ENCODE data around the gene TAF11.
A peak's percentile ranks its signal among the peaks of the same experiment; 100 is the strongest.
"Not testable (repeated sequence)": the region's sequence is repeated elsewhere in the genome, so short reads cannot be mapped to it uniquely, and the experiment has no call there.

Gene TAF11, protein sequence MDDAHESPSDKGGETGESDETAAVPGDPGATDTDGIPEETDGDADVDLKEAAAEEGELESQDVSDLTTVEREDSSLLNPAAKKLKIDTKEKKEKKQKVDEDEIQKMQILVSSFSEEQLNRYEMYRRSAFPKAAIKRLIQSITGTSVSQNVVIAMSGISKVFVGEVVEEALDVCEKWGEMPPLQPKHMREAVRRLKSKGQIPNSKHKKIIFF

DNA sequence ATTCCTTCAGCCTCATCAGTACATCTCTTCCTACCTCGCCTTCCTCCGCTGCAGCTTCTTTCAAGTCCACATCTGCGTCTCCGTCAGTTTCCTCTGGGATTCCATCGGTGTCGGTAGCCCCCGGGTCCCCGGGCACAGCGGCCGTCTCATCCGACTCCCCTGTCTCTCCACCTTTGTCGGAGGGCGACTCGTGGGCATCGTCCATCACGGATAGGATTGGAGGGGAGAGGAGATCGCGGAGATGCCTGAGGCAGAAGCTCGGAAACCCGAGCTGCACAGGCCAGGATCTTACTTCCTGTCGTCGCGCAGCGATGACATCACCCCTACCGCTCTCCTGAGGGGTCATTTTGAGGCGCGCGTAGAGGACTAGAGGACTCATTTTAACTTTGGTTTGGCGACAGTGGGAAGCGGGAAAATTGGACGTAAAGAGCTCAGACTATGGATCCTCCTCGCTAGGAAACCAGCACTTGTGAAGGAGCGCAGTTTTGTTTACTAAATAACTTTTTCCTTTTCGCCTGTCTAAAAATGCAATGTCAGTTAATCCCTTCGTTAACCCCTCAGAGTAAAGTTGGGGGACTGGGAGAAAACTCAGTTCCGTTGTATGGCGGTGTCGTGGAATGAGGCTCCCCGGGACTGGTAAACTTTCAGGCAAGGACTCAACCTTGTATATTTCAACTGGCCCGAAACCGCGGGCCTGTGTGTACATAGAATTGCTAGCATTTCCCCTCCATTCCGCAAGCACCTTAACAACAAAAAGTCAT, at the start of gene TAF11:
Gene TAF11, minus strand, starts transcription at position 290 of the 761 bp plus-strand sequence. Its CDS starts 85 bp downstream, at position 205.
- peak; percentile 81 to 86 for DNase-seq (ENCODE audit: low read depth in 2 of 2, low spot score in 1 of 2)

- no peak for DNase-seq (ENCODE audit: low read depth in 2 of 2, low spot score in 1 of 2)
Measured at GRCh38 chr6:34934516-34934915, 46.7 kb upstream of the TAF11 start.

- DNase-seq (ENCODE audit: low read depth in 2 of 2, low spot score in 1 of 2), result not testable (repeated sequence)
Measured at GRCh38 chr6:34932202-34932601, 44.4 kb upstream of the TAF11 start.

GRCh38 chr6:34930221-34930620, 42.4 kb upstream of the TAF11 start:
- DNase-seq (ENCODE audit: low read depth in 2 of 2, low spot score in 1 of 2), result no peak

GRCh38 chr6:34929241-34929978, 41.6 kb upstream of the TAF11 start:
- DNase-seq (ENCODE audit: low read depth in 2 of 2, low spot score in 1 of 2), result no peak

- DNase-seq (ENCODE audit: low read depth in 2 of 2, low spot score in 1 of 2), result no peak
Measured at GRCh38 chr6:34928695-34929094, 40.9 kb upstream of the TAF11 start.

DNA sequence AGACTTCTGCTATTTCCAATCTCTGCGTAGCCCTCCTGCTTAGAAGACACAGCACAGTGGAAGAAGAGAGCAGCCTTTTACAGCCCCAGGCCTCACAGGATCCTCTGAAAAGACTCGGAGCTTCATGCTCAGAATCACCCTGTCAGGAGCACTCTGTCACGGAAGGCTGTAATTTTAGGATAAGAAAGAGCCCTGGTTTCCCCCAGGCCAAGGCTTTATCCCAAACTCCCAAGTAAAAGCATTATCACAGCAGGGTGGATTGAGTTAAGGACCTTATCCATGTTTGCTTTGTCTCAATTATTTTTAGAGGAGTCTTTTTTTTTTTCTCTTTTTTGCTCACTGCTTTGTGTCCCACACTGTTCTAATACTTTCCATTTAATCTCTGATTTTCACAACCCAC, 40.4 kb upstream of the TAF11 start:
- no peak for DNase-seq (ENCODE audit: low read depth in 2 of 2, low spot score in 1 of 2)

- no peak for DNase-seq (ENCODE audit: low read depth in 2 of 2, low spot score in 1 of 2)
Measured at GRCh38 chr6:34926655-34927054, 38.8 kb upstream of the TAF11 start.

DNA sequence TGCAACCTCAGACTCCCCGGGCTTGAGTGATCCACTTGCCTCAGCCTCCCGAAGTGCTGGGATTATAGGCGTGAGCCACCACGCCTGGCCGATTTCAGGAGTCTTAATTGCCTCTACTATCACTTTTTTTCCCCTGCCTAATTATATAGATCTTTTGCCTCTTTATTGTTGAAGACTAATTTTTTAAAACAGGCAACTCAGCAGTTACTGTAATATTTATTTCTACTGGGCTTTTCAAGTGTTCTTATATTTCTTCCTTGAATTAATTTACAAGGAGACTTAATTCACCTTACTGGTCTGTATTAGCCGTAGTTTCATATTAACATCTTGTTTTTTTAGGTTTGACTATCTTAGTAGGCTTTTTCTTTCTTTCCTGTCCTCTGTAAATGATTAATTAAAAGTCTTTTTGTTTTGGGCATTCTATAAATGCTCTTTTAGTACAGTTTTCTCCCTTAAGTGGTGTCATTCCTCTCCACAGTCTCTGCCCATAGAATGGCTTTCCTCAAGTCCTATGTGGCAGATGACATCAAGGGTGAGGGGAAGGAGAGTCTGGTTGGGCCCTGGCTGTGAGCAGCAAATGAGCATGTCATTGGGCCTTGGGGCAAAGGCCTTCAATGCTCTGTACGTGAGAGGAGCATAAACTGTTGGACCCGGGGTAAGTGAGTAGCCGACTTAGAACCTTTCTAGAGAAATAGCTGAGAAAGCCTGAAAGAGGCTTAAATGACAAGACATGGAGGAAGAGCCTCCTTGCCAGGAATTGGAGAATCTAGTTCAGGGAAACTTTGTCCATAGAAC, 37.2 kb upstream of the TAF11 start:
- no peak for DNase-seq (ENCODE audit: low read depth in 2 of 2, low spot score in 1 of 2)

- DNase-seq (ENCODE audit: low read depth in 2 of 2, low spot score in 1 of 2), result no peak
Measured at GRCh38 chr6:34922177-34922663, 34.4 kb upstream of the TAF11 start.

DNA sequence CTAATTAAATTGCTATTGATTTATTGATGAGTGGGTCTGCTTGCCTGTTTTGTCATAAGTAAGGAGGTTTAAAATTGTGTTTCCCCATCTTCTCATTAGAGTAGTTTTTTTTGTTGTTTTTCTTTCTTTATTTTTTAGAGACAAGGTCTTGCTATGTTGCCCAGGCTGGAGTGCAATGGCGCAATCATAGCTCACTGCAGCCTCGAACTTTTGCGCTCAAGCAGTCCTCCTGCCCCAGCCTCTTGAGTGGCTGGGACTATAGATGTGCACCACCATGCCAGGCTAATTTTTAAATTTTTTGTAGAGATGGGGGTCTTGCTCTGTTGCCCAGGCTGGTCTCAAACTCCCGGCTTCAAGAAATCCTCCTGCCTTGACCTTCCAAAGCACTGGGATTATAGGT, 32.3 kb upstream of the TAF11 start:
- DNase-seq (ENCODE audit: low read depth in 2 of 2, low spot score in 1 of 2), result no peak

GRCh38 chr6:34919651-34920050, 31.8 kb upstream of the TAF11 start:
- DNase-seq (ENCODE audit: low read depth in 2 of 2, low spot score in 1 of 2), result no peak

DNA sequence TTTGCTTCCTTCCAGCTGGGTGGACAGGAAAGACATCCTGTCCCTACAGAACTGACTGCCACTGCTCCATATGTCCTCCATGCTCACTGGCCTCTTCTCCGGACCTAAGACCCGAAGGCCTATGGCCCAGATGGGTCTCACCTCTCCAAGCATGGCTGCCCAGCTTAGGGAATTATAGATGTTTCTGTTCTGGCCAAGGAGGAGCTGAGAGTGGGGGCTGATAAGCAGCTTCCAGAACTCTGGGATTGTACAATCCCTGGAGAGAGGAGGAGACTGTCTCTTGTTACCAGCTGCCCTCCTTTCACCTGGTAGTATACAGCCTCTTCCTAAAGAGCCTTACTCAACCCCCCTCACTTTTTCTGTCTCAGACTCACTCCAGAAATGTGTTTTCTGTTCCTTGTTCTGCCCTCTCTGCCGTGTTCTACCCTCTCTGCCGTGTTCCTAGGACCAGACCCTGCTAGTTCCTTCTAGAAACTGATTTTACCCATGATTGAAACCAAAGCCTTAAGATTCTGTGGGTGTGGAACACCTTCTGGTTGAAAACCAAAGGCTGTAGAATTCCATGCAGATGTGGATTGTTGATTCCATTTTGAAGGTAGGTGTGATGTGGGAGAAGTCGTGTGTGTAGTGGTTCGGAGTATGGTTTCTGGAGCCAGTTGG, 29.9 kb upstream of the TAF11 start:
- DNase-seq (ENCODE audit: low read depth in 2 of 2, low spot score in 1 of 2), result no peak

DNA sequence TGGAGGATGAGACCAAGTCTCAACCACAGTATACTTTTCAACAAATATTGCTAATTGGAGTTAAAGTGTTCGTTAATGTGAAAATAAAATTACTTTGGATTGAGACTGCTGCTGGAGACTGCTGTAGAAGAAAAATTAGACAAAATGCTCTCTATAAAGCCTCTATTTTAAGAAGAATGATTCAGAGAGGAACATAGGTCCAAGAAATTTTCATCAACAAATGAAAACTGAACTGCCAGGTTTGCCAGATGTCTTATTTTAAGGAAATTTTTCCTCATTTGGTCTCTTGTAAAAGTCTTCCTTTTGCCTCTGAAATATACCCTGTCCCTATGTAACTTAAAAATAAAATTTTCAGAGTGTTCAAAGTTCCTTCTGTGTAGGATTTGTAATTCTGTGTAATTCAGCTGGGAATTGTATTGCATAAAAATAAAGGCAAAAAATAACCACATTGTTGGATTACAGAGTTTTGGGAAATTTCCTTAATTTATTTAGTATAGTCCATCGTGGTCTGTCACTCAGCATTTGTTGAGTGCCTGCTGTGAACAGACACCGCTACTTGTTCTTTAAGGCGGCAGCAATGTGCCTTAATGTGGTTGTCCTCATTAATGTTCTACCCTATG, 28.6 kb upstream of the TAF11 start:
- no peak for DNase-seq (ENCODE audit: low read depth in 2 of 2, low spot score in 1 of 2)

DNA sequence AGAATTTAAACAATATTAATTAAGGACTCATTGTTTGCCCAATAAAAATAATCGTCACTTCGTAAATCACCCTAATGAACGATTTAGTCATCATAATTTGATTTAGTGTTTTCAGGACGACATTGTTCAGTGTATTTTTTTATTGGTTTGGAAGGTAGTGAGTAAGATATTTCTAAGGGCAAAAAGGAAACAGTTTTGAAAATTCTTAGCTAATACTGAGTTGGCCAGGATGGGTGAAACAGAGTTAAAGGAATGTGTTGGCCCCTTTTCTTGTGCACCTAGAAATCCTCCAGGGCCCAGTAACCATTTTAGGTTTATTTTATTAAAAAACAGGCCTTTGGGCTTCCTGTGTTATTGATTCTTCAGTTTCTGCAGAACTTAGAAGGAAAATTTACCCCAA, 26.5 kb upstream of the TAF11 start:
- no peak for DNase-seq (ENCODE audit: low read depth in 2 of 2, low spot score in 1 of 2)

- no peak for DNase-seq (ENCODE audit: low read depth in 2 of 2, low spot score in 1 of 2)
Measured at GRCh38 chr6:34912715-34913464, 25.0 kb upstream of the TAF11 start.

GRCh38 chr6:34911822-34912221, 24.0 kb upstream of the TAF11 start:
- DNase-seq (ENCODE audit: low read depth in 2 of 2, low spot score in 1 of 2), result no peak

DNA sequence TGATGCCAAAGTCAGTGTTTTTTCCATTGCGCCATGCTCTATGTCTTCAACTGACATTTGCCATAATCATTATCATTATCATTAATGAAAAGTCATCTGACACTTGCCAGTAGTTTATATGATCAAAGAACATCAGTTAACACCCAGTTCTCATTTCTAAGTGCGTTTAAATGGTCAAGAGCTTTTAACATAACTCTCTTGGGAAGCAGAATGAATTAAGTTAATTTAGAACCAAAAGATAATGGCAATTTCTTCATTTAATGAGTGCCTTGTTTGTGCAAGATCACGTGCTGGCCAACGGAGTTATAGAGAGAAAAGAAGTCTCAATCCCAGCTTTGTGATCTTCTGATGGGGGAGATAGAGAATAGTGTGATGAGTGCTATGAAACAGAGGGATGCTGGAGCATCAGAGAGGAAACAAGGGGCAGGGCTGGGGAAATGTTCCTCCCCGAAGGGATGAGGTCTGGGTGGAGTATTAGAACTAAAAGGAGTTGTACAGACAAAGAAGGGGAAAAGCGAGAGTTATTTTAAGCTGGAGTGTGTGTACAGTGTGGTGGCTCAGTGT, 21.6 kb upstream of the TAF11 start:
- no peak for DNase-seq (ENCODE audit: low read depth in 2 of 2, low spot score in 1 of 2)

DNA sequence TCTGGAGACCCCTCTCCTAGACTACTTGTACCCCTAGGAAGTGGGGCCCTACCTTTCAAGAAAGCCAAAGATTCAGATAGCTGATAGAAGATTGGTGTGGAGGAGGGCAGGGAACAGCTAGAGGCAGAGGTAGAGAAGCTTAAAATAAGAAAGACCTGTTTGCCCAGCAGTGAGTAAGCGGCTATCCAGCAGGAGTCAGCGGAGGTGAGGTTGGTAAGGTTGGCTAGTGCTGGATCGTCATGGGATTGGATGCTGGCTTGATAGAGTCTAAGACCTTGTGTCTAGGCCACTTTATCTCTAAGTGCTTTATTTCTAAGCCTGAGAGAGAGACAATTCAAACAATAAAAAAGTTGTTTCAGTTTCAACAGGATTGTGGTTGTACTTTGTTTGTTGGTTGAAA, 20.4 kb upstream of the TAF11 start:
- no peak for DNase-seq (ENCODE audit: low read depth in 2 of 2, low spot score in 1 of 2)
